ENCODE measurements around the gene ELP5.

GRCh38 chr17:7290166-7290565 is 38.2 kb downstream of the ELP5 start:
- TF ChIP-seq EP300 (IDR thresholded peaks at IDR 0.05; ENCODE audit: borderline replicate concordance in 1 of 2, low read depth in 1 of 2, low read length in 1 of 2) (no peak), CTCF (IDR thresholded peaks at IDR 0.05) (no peak), CHD2 (IDR thresholded peaks at IDR 0.05; ENCODE audit: low read length, partially characterized antibody) (no peak), RAD21 (IDR thresholded peaks at IDR 0.05; ENCODE audit: low read length) (no peak), YY1 (IDR thresholded peaks at IDR 0.05; ENCODE audit: low read depth) (no peak), GABPA (IDR thresholded peaks at IDR 0.05; ENCODE audit: low read depth) (no peak), SMC3 (IDR thresholded peaks at IDR 0.05; ENCODE audit: low read depth, low read length) (no peak), USF2 (IDR thresholded peaks at IDR 0.05; ENCODE audit: borderline replicate concordance, low read depth, low read length) (no peak)

Data from SK-N-SH (cell line).